PC-9 (cell line): ENCODE data around the gene ZNRF1. TPM values are rescaled to one million over a fixed set of nuclear protein-coding genes. Genes with fewer than 3 reads are reported as not detected.

Experiments
- BruUV-seq: library from RNA; stranded (reverse); fragments of 400-500 nt; replicated peaks from 2 replicates; lab custom pipeline; 2021; lab: Mats Ljungman, UMichigan
- CTCF ChIA-PET: fragments of 300-600 bp; sonication (Branson Sonifier 250); formaldehyde crosslinking; loops from one replicate; lab custom pipeline; 2022; ENCODE audit warnings: antibody characterized with exemption; lab: Charles Lee
- POLR2A ChIA-PET: fragments of 300-600 bp; sonication (Branson Sonifier 250); formaldehyde crosslinking; loops from one replicate; lab custom pipeline; 2022; ENCODE audit warnings: antibody characterized with exemption; ENCODE audit not compliant: unreplicated experiment; lab: Charles Lee
- DNase-seq, 2 experiments: peaks; one replicate each; pipeline versions ENCODE4 v3.0.0 to v3.0.0-alpha.2; 2015 to 2022; ENCODE audit warnings: mixed read lengths in 1 of 2
- H2AFZ ChIP-seq: fragments of 200-600 bp; sonication (generic); 2 replicates; pipeline ENCODE4 v1.8.1; 2017; ENCODE audit warnings: antibody characterized with exemption
- H3F3A ChIP-seq: fragments of 200-600 bp; sonication (generic); 2 replicates; pipeline ENCODE4 v1.8.1; 2017; ENCODE audit warnings: antibody characterized with exemption, mild to moderate bottlenecking, low read depth; ENCODE audit not compliant: insufficient read depth
- H3K27ac ChIP-seq: fragments of 200-600 bp; sonication (generic); 2 replicates; pipeline ENCODE4 v1.6.1; 2016; ENCODE audit warnings: mixed run types
- H3K27me3 ChIP-seq: fragments of 200-600 bp; sonication (generic); 2 replicates; pipeline ENCODE4 v1.6.1; 2016; ENCODE audit warnings: low read depth, mixed run types; ENCODE audit not compliant: insufficient read depth
- H3K36me3 ChIP-seq: fragments of 200-600 bp; sonication (generic); 2 replicates; pipeline ENCODE4 v1.6.1; 2016; ENCODE audit warnings: low read depth, mixed run types
- H3K4me1 ChIP-seq: fragments of 200-600 bp; sonication (generic); replicated peaks from 2 replicates; pipeline ENCODE4 v1.6.1; 2016; ENCODE audit warnings: mixed run types; ENCODE audit not compliant: insufficient read depth
- H3K4me2 ChIP-seq: fragments of 200-600 bp; sonication (generic); 2 replicates; pipeline ENCODE4 v1.6.1; 2017; ENCODE audit warnings: mixed run types
- H3K4me3 ChIP-seq: fragments of 200-600 bp; sonication (generic); 2 replicates; pipeline ENCODE4 v1.6.1; 2016; ENCODE audit warnings: mixed run types
- H3K79me2 ChIP-seq: fragments of 200-600 bp; sonication (generic); 2 replicates; pipeline ENCODE4 v1.6.1; 2017; ENCODE audit warnings: low read depth, mixed run types
- H3K9me2 ChIP-seq: fragments of 200-600 bp; sonication (generic); 2 replicates; pipeline ENCODE4 v1.8.1; 2017; ENCODE audit warnings: mild to moderate bottlenecking; ENCODE audit not compliant: insufficient read depth
- H3K9me3 ChIP-seq: fragments of 200-600 bp; sonication (generic); 2 replicates; pipeline ENCODE4 v1.8.1; 2016; ENCODE audit warnings: low read depth; ENCODE audit not compliant: insufficient read depth
- H4K20me1 ChIP-seq: fragments of 200-600 bp; sonication (generic); 2 replicates; pipeline ENCODE4 v1.8.1; 2017; ENCODE audit not compliant: insufficient read depth
- EZH2 ChIP-seq: fragments of 200-600 bp; sonication (generic); IDR thresholded peaks from 2 replicates; pipeline ENCODE4 v1.8.0; 2017; ENCODE audit warnings: antibody characterized with exemption, low read depth
- intact Hi-C: fragments of 100-400 bp; cut with micrococcal nuclease; formaldehyde crosslinking; loops from one replicate; pipeline ENCODE4 v1.10.0; 2022; ENCODE audit not compliant: unreplicated experiment
- total RNA-seq: library from RNA; stranded (reverse); gene quantifications from 2 replicates; pipeline ENCODE4 v1.2.3, GENCODE V29; 2021
- TF ChIP-seq, protein P1 (sequence below): fragments of 200-600 bp; sonication (generic); conservative IDR thresholded peaks from 2 replicates; pipeline ENCODE4 v1.6.1; 2017; ENCODE audit warnings: mixed run types, antibody characterized with exemption, mild to moderate bottlenecking, moderate library complexity

Gene ZNRF1
- total RNA-seq, 1 experiment from 2014 or later = 64.4 TPM

GRCh38 chr16:74951206-74951605, 47.6 kb upstream of the ZNRF1 start:
- ChIA-PET CTCF (interaction anchor here (0.7 kb wide), 1 partner anchor 160 kb away, joined by 5 read pairs; no protein-coding TSS in a partner anchor), POLR2A (no interaction called here)
- Histone ChIP-seq H3K27me3 (no peaks in the 10 kb centered on the region), H3K9me2 (no peaks in the 10 kb centered on the region), H3K27ac (no peak overlapping the region), H3K4me3 (no peak overlapping the region), H3K36me3 (peaks cover 19% of the 10 kb centered on the region), H3F3A (no peaks in the 10 kb centered on the region; the same call in 1 of the 2 replicates), H3K4me1 (peaks cover 11% of the 10 kb centered on the region), H3K79me2 (no peaks in the 10 kb centered on the region), H3K9me3 (no peaks in the 10 kb centered on the region), H2AFZ (no peak overlapping the region), H3K4me2 (no peak overlapping the region), H4K20me1 (0 out of 2 replicates have a peak, but pooled peaks cover 3% of the 10 kb centered on the region)
- no peak for DNase-seq
- TF ChIP-seq, protein P1, sequence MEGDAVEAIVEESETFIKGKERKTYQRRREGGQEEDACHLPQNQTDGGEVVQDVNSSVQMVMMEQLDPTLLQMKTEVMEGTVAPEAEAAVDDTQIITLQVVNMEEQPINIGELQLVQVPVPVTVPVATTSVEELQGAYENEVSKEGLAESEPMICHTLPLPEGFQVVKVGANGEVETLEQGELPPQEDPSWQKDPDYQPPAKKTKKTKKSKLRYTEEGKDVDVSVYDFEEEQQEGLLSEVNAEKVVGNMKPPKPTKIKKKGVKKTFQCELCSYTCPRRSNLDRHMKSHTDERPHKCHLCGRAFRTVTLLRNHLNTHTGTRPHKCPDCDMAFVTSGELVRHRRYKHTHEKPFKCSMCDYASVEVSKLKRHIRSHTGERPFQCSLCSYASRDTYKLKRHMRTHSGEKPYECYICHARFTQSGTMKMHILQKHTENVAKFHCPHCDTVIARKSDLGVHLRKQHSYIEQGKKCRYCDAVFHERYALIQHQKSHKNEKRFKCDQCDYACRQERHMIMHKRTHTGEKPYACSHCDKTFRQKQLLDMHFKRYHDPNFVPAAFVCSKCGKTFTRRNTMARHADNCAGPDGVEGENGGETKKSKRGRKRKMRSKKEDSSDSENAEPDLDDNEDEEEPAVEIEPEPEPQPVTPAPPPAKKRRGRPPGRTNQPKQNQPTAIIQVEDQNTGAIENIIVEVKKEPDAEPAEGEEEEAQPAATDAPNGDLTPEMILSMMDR = no peak
- no peak for TF ChIP-seq EZH2
- BruUV-seq = no TSS peak
- intact Hi-C loops = no loop called here

- POLR2A ChIA-PET = no interaction called here
- intact Hi-C loops = no loop called here
- H4K20me1 ChIP-seq = peaks cover 3% of the 10 kb centered on the region; the same call in 1 of the 2 replicates
- H3K4me2 ChIP-seq = no peak overlapping the region
- H3K27ac ChIP-seq = no peak overlapping the region
- H3F3A ChIP-seq = no peaks in the 10 kb centered on the region; the same call in 1 of the 2 replicates
- peaks cover 11% of the 10 kb centered on the region for H3K4me1 ChIP-seq
- DNase-seq = no peak
- TF ChIP-seq EZH2 = no peak
- TF ChIP-seq, protein P1 = no peak
- no peaks in the 10 kb centered on the region for H3K9me2 ChIP-seq
- BruUV-seq = no TSS peak
- H2AFZ ChIP-seq = no peak overlapping the region
- H3K36me3 ChIP-seq = peaks cover 16% of the 10 kb centered on the region
- no peaks in the 10 kb centered on the region for H3K27me3 ChIP-seq
- CTCF ChIA-PET = interaction anchor here (0.7 kb wide), 2 partner anchors 159 to 160 kb away, joined by 5 read pairs; no protein-coding TSS in a partner anchor
- H3K4me3 ChIP-seq = no peak overlapping the region
- no peaks in the 10 kb centered on the region for H3K79me2 ChIP-seq
- no peaks in the 10 kb centered on the region for H3K9me3 ChIP-seq
Observed at GRCh38 chr16:74951681-74952080, 47.1 kb upstream of the ZNRF1 start.

- Histone ChIP-seq H3K9me3 (no peaks in the 10 kb centered on the region), H2AFZ (no peak overlapping the region), H3K9me2 (no peaks in the 10 kb centered on the region), H3K4me2 (no peak overlapping the region), H3K27me3 (no peaks in the 10 kb centered on the region), H3K4me1 (no peaks in the 10 kb centered on the region), H3F3A (no peaks in the 10 kb centered on the region; the same call in 1 of the 2 replicates), H3K27ac (no peak overlapping the region), H4K20me1 (peaks cover 7% of the 10 kb centered on the region; the same call in 1 of the 2 replicates), H3K36me3 (peaks cover 12% of the 10 kb centered on the region), H3K4me3 (no peak overlapping the region), H3K79me2 (no peaks in the 10 kb centered on the region)
- no peak for DNase-seq
- ChIA-PET POLR2A (no interaction called here), CTCF (no interaction called here)
- TF ChIP-seq, protein P1 = no peak
- TF ChIP-seq EZH2 = no peak
- intact Hi-C loops = no loop called here
- no TSS peak for BruUV-seq
Observed at GRCh38 chr16:74954763-74955162, 44.1 kb upstream of the ZNRF1 start.
